HG02943 (cell line): ENCODE results near the gene EGFR.
"Not testable (repeated sequence)": the region's sequence is repeated elsewhere in the genome, so short reads cannot be mapped to it uniquely, and the experiment has no call there.

ENCODE experiments used
- ATAC-seq: cut with Tn5 transposase; IDR thresholded peaks from one replicate; pipeline ENCODE4 v1.9.1; 2021; ENCODE audit warnings: mild to moderate bottlenecking, low read depth, moderate library complexity; ENCODE audit not compliant: unreplicated experiment

Gene EGFR

DNA sequence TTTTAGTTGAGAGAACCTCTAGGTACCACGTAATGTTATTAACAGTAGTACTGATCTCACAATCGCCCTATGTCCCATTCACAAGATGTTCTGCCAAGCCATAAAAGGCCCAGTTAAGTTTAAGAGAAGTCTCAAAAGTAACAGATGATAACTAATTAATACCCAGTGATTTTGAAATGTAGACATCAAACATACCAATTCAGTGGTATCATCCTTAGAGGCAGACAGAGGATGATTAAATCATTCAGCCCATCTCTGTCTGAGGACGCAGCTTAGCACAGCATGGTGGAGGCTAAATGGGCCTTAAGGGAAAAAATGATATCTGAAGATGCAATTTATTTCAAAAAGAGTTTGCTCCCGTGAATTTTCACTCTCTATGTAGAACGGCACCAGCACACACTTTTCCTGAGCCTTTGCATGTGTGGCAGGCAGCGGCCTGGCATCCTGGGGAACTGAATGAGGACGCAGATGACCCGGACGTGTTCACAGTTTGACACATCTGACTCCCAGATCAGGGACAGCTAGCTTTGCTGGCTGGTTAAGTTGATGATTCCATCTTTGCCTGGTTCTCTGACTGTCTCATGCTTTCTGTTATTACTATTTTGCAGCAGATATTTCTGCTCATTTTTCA, 13.4 kb downstream of the EGFR start:
- ATAC-seq, result no peak

DNA sequence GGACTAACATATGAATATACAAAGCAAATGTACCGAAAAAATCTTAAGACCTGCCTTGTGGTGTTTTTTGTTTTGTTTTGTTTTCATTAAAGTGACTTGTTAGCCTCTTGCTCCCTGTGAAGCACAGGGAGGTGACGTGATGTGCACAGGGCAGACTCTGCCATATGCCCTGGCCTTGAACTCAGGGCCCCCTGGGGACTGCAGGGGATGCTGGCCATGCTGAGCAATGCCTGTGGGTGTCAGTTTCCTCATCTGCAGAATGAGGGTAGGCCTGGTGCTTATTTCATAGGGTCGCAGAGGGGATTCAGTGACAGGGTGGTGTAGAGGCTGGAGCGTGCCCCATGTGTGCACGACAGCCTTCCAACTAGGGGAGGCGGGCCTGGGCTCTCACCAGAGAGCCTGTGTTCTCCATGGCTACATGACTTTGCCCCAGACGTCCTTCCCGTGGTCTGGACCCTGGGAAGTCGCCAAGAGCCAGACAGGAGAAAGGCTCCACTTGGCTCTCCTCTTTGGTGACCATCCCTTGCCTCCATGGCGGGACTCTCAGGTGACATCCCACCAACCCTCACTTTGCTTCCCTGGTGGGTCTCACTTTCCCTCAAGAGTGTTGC, 14.5 kb downstream of the EGFR start:
- ATAC-seq, result no peak

DNA sequence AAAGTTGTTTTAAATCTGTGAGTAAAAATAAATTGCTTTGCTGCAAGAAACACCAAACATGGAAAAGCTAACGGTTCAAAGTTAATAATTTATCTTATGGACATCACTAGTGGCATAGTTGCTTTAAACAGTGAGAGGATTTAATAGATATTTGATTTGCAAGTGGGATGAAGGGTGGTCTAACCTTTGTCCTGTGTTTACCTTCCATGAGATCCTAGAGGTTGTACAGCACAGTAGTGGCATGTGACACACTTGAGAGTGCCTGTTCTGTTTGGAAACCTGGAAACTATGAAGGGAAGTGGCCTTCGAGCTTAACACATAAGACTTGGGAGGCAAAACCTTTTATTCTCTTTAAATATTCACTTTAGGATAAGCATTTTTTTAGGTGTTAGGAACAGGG, 16.0 kb downstream of the EGFR start:
- no peak for ATAC-seq

DNA sequence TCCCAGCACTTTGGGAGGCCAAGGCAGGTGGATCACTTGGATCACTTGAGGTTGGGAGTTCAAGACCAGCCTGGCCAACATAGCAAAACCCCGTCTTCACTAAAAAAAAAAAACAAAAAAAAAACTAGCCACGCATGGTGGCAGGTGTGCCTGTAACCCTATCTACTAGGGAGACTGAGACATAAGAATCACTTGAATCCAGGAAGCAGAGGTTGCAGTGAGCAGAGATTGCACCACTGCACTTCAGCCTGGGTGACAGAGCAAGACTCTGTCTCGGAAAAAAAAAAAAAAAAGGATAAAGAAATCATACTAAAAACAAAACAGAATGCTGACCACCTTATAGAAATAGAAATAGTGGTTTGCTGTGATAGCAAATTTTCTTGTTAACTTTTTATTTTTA, 16.6 kb downstream of the EGFR start:
- not testable (repeated sequence) for ATAC-seq

DNA sequence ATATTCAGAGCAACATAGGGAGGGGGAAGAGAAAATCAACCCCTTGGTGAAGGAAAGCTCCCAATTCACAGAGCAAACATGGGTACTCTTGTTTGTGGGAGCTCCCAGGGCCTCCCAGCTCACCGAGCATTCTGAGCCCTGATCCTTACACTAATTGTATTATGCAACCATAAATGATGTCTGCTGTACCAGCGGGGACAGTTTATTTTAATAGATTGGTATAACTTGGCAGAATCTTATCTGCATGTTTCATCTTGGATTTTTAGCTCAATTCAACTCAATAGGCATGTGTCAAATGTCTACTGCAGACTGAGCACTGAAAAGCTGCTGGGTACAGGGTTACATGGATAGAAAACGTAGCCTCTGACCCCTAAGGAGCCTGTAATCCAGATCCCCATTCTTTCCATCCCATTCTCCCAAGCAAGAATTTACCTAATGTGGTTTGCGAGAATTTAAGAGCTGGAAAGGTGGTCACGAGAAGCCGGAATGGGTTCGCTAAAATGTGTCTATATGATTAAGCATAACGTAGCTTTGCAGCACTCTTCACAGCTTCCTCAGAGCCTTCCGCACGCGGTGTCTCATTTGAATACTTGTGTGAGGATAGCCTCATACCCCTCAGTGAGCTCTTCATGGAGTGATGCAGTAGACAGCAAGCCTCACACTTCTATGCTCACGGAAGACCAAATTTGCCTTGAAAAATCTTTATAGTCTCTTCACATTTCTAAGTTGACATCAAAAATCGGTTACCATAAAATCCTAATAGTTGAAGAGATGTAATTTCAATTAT, 18.3 kb downstream of the EGFR start:
- ATAC-seq, result no peak

DNA sequence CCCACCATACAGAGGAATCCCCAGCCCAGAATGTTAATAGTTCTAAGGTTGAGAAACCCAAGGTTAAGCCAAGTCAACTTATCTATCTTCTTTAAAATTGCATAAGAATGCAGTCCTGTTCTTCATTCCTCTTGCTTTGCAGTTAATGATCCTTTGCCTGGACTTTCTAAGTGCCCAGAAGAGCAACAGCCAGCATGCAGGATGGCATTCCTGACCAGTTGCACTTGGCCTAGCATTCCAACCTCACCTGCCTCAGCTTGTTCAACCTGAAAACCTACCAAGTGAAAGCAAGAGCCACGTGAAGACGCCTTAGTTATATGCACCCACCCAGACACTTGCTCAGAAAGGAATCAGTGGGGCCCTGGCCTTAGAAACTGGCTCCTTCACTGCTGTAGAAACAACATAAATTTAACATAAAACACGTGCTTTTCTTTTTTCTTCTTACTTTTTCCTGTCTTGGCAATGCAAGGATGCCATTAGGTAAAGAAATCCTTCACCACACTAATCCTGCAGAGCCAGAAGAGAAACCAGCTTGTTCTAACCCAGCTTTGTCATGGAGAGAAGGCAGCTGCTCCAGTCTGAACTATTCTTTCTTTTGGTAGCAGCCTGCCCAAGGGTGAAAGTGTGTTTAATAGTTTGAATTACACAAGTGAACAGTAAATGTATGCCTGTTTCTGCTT, 25.0 kb downstream of the EGFR start:
- no peak for ATAC-seq

DNA sequence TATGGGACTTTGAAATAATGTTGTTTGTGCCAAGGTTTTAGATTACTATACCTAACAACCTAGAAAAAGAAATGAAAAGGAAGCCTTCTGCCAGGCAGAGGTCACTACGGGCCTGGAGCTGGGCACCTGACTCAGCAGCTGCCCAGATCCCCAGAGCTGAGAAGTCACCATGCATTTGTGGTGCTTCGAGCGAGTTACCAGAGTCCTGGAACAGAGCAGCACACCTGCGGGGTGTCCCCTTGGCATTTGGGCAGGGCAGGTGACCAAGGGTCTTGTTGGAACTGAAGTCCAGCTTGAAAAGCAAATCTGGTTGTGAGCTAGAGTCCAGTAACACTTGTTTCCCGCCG, 25.5 kb downstream of the EGFR start:
- no peak for ATAC-seq

DNA sequence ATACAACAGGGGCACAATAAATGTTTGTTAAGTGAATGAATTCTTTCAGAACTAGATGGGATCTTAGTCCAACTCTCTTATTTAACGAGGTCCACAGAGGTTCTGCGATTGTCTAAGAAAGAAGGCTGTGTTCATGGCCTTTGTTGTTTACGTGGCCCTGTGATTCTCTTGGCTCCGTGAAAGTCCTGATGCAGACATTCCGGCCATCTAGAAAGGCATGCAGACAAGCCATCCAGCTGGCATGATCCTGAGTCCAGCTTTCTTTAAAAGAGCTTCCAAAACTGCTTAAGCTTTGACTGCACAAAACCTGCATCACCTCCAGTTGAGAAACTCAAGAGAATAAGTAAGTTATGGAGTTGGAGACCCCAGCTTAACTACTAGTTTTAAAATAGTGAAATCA, 26.0 kb downstream of the EGFR start:
- ATAC-seq, result no peak

DNA sequence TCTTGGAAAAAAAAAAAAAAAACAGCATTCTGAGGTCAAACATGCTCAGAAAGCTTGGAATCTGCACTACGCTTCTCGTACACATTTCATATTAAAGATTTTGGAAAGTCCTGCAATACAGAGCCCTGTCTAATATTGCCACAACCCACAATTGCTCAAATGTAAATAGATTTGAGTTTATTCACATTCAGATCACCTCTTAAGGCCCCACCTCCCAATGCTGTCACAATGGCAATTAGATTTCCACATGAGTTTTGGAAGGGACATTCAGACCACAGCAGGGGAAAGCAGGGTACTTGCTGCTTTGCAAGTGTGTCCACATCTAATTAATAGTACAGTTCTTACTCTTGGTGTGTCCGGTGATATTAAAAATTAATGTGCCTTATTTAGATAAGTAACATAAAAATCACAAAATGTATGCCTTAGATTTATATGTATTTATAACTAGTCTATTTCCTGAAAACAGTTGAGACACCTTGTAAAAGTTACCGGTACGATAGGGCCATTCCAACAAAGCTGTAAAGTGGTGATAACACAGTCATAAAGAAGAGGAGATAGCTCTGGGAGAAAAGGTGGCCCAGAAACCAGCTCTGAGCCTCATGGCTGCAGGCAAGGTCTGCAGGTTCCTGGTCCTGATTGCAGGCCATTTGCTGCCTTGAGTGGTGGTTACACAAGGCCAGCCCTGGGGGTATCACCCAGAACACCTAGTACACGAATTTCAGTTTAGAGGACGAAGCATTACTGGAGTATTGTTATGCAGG, 27.9 kb downstream of the EGFR start:
- no peak for ATAC-seq

DNA sequence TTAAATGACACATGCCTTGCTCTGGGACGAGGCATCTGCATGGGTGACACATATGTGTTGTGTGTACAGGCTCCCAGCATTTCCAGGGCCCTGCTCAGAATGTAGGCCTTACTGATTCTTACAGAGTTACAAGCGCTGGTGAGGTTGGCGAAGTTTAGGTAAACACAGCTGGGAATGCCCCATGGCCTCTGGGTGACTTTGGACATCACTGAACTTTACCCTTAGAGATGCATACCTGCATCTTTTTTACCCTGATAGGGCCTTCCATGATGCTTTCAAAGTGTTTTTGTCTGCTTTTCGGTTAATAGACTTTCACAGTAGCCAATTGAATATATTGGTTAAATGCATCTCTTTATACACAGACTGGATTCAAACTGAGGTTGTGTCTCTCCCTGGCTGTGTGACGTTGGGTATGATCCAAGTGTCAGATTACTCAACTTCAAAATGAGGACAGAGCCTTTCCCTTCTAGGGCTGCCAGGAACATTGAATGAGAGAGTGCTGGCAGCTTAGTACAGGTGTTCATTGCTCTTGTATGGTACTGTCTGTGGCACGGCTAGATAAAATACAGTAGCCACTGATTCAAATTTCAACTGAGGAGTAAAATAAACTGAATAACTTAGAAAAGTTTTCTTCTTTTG, 29.5 kb downstream of the EGFR start:
- no peak for ATAC-seq

DNA sequence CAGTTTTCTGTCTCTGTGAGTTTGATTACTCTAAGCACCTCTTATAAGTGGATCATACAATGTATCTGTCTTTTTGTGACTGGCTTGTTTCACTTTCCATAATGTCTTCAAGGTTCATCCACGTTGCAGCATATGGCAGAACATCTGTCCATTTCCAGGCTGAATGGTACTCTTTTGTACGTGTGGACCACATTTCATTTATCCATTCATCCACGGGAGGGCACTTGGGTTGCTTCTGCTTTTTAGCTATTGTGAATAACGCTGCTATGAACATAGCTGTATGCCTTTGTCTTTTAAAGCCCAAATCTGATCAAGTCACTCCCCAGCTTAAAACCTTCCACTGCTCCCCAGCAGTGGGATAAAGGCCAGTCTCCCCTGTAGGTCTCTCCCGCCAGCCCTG, 31.5 kb downstream of the EGFR start:
- no peak for ATAC-seq

DNA sequence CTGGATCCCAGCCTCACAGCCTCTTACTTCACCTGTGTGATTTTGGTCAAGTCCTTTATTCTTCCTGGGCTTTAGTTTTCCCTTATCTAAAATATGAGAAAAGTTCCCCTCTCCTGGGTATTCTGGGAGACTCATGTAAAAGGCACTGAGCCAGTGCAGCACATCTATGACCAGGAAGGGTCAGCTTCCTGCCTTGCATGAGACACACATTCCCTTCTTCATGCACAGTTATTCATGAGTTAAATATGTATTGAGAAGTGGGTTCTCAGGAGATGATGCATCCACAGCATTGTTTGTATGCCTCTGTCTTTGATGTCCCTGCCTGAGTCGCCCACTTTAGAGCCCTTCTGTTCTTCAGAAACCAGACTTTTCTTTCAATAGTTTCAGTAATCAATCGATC, 33.3 kb downstream of the EGFR start:
- no peak for ATAC-seq

DNA sequence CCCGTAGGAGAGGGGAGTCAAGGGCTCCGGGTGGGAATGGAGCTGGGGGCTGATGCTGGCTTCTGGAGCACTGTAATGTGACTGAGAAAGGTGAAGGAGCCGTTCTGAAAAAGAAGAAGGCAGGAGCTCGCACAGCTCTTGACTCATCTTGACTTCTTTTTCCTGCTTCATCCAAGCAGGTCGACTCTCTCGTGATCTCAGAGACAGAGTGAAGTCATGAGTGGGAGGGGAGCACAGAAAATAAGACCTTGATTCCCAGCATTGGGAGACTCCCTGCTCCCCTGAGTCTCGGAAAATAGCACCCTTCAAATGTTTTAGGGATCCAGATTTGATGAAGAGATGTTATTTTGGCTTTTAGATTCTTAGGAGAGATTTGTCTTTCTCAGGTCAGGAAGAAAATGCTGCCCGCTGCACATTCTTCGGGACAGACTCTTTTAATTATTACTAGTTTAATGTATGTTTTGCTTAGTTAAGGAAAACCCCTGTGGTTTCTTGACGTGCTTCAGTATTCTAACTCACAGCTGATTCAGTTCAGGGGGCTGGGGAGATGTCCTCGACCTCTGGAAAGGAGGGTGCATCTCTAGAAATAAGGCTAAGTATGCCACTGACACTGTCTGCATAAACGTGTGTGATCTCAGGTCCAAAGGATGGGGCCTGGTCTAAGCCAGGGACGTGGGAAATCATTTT, 34.1 kb downstream of the EGFR start:
- no peak for ATAC-seq

DNA sequence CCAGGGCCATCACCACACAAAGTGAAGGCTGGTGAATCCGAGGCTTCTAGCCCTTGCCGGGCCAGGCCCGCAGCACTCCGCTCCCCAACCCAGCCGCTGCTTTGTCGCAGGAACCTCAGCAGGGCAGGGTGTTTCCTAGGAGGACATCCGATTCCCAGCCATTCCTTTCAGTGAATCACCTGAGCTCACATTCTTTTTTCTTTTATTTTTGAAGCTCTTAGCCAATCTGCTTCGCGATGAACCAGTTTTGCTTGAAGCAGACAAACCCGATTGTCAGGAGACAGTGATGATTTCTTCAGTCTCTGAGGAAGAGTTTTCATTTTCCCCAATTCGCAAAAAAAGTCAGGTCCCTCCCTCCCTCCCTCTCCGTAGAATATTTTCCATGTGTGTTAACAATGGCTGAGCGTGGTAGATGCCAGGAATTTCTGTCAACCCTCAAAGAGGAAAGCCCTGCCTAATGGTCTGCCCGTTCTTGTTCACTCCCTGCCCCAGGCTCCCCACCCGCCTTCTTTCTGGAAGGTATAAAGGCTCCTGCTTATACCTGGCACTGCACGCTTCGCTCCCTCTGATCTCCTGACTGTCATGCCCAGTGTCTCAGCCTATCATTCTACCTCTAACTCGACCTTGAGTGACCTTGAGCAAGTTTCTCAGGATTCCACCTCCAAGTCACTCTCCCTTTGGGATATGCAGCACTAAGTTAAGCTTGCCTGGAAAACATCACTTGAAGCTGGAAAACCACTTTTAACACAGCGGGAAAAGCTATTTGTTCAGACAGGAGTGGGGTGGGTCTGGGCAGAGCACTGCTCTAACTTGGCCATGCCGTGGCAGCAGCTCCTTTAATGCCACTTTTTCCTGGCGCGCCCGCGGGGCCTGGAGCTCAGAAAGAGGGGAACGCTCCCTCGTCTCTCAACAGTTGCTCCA, 35.1 kb downstream of the EGFR start:
- no peak for ATAC-seq

DNA sequence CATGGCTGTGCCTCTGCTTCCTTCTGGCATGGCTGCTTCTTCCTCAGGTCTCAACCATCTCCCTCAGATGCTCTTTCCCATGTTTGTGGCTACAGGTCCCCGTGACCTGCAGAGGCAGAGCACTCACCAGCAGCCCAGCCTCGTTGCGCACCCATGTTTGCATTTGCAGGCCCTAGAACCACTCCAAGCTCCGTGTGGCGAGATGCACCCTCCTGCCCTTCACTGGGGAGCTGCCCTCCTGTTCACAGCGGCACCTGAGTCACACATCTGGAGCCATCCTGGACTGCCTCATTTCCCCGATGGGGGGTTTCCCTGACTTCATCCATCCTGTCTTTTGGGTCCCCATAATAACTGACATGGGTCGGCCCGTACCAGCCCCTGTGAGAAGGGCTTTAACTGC, 35.9 kb downstream of the EGFR start:
- no peak for ATAC-seq

DNA sequence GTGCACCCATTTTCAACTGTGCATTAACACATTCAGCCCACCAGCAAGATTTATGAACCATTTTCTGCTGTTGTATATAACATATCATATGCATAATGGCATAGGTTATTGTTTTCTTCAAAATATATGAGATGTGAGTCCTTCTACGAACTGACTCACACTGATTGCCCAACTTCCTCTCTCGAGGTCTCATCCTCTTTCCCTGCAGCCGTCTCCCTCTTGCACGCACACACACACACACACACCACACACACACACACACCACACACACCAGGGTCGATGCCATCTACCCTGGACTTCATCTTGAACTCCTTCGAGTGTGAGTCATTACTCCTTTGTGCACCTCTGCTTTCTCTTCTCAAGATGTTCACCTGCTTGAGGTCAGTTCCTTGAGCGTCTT, 36.7 kb downstream of the EGFR start:
- no peak for ATAC-seq

DNA sequence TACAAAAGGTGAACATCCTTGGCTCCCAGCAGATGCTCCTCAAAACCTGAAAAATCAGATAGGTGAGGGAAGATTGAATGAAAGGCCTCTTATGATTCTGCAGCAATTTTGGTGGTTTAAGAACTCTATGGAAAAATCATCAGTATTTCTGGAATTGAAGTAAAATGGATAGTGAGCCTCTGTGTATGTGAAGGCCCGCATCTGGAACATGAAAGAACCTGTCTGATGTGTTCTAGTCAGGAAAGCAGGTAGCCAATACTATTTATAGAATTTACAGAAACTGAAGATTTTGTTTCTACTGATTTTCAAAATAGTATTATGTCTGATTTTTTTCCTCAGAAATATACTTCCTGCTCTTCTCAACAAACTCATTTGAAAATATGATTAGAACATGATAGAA, 37.3 kb downstream of the EGFR start:
- ATAC-seq, result no peak

DNA sequence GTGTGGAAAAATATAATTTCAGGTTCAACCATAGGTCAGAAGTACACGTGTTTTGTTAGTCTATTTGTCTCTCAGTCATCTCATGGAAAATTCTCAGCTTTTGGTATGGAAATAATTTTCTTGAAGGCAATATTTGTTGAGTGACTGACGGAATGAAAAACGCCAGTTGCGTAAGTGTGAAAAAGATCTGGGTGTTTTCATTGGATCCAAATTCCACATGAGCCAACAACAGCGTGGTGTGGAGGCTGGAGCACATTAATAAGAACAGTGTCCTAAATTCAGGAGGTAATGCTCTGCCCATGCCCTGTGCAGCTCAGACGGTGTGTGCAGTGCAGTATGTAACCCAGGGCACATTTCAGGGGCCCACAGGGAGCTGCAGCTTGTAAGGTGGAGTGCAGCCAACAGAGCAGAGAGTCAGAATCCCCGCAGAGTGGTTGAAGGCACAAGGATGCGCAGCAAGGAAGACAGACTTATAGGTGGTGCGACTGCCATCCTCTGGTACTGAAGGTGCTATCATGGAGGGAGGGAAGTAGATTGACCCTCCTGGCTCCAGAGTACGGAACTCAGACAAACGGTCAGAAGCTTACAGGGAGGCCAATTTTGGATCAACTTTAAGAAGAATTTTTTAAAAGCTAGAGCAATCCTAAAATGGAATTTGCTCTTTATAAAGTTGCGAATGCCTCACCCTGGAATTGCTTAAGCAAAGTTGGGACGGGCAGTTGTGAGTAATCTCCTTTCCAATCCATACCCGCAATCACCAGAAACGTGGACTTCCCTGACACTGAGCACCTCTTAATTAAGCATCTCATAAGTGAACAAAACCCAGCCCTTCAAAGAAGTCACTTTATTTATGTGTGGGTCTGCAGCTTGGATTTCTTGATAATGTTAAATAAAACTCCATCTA, 38.0 kb downstream of the EGFR start:
- ATAC-seq, result no peak
